ENCODE measurements around the gene CLGN.

The CLGN gene

DNA sequence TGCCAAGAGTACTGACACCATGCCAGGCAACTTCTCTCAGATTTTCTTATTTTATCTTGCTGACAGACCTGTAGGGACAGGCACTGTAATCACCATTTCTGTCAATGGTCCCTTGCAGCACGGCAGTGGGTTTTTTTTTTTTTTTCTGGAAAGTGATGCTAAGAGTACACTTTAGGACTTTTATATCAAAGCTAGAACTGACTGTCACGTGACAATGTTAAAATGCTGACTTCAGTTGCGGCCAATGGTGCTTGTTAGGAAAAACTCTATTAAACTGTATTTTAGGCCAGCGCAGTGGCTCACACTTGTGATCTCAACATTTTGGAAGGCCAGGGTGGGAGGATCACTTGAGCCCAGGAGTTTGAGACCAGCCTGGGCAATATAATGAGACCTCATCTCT lies 66.3 kb downstream of the CLGN start:
- Mint-ChIP-seq H3K27me3 (no peaks in the 10 kb centered on the region), H3K4me1 (no peaks in the 10 kb centered on the region), H3K4me3 (no peak overlapping the region), H3K27ac (no peak overlapping the region), H3K36me3 (ENCODE audit: low read depth) (no peaks in the 10 kb centered on the region), H3K9me3 (no peaks in the 10 kb centered on the region)
- ATAC-seq (no peak), DNase-seq (no peak)

- ATAC-seq (peak; percentile 88), DNase-seq (peak; percentile 83)
- no peaks in the 10 kb centered on the region for H3K9me3 Mint-ChIP-seq
- no peak overlapping the region for H3K4me3 Mint-ChIP-seq
- H3K36me3 Mint-ChIP-seq (ENCODE audit: low read depth) = no peaks in the 10 kb centered on the region
- no peak overlapping the region for H3K27ac Mint-ChIP-seq
- H3K4me1 Mint-ChIP-seq = no peaks in the 10 kb centered on the region
- no peaks in the 10 kb centered on the region for H3K27me3 Mint-ChIP-seq
Observed at GRCh38 chr4:140359562-140360427, 67.7 kb downstream of the CLGN start.

- H3K27me3 Mint-ChIP-seq = no peaks in the 10 kb centered on the region
- ATAC-seq (no peak), DNase-seq (no peak)
- no peaks in the 10 kb centered on the region for H3K9me3 Mint-ChIP-seq
- H3K4me1 Mint-ChIP-seq = peaks cover 11% of the 10 kb centered on the region
- no peak overlapping the region for H3K4me3 Mint-ChIP-seq
- no peak overlapping the region for H3K27ac Mint-ChIP-seq
- no peaks in the 10 kb centered on the region for H3K36me3 Mint-ChIP-seq (ENCODE audit: low read depth)
Observed at GRCh38 chr4:140358281-140358680, 69.2 kb downstream of the CLGN start.

GRCh38 chr4:140357868-140358267 lies 69.6 kb downstream of the CLGN start:
- H3K27me3 Mint-ChIP-seq = no peaks in the 10 kb centered on the region
- H3K4me3 Mint-ChIP-seq = no peak overlapping the region
- no peaks in the 10 kb centered on the region for H3K36me3 Mint-ChIP-seq (ENCODE audit: low read depth)
- no peak for ATAC-seq
- no peaks in the 10 kb centered on the region for H3K9me3 Mint-ChIP-seq
- DNase-seq = no peak
- H3K27ac Mint-ChIP-seq = no peak overlapping the region
- H3K4me1 Mint-ChIP-seq = peaks cover 11% of the 10 kb centered on the region

DNA sequence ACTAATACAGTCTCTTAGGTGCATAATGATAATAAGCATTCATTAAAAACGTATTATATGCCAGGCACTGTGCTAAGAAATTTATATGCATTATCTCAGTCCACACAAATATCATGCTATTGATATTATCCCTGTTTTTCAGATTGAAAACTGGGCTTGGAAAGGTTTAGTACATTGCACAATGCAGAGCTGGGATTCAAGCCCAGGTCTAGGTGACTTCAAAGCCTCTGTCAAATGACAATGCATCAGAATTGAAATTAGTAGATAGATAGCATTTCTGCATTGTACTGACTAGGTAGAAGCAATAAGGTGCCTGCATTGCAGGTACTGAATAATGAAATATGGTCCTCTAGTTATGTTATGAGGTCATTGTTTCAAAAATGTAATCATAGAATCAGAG lies 72.2 kb downstream of the CLGN start:
- no peaks in the 10 kb centered on the region for H3K9me3 Mint-ChIP-seq
- peaks cover 11% of the 10 kb centered on the region for H3K4me1 Mint-ChIP-seq
- H3K27ac Mint-ChIP-seq = no peak overlapping the region
- H3K4me3 Mint-ChIP-seq = no peak overlapping the region
- H3K36me3 Mint-ChIP-seq (ENCODE audit: low read depth) = no peaks in the 10 kb centered on the region
- ATAC-seq = no peak
- no peaks in the 10 kb centered on the region for H3K27me3 Mint-ChIP-seq
- DNase-seq = no peak

DNA sequence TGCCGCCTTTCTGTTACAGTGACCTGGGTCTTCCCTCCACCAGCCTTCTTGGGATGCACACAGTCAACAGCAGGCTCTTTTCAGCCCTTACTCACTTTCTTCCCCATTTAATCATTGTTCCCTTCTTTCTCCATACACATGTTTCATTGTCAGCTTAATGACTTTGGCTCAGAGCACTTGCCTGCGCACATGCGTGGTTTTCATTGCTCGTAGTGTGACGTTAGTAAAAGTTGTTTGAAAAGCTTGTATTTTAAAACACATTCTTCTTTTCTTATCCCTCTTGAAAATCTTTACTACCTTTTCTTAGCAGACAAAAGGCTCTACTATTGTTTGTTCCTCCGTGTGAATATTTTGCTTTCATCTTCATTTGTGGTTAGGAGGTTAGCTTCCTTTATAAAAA lies 73.7 kb downstream of the CLGN start:
- H3K27me3 Mint-ChIP-seq = no peaks in the 10 kb centered on the region
- DNase-seq (no peak), ATAC-seq (no peak)
- H3K4me3 Mint-ChIP-seq = no peak overlapping the region
- no peaks in the 10 kb centered on the region for H3K36me3 Mint-ChIP-seq (ENCODE audit: low read depth)
- no peaks in the 10 kb centered on the region for H3K9me3 Mint-ChIP-seq
- no peak overlapping the region for H3K27ac Mint-ChIP-seq
- H3K4me1 Mint-ChIP-seq = peaks cover 11% of the 10 kb centered on the region

- no peak for ATAC-seq
- H3K9me3 Mint-ChIP-seq = no peaks in the 10 kb centered on the region
- H3K4me1 Mint-ChIP-seq = peaks cover 11% of the 10 kb centered on the region
- no peak for DNase-seq
- no peak overlapping the region for H3K27ac Mint-ChIP-seq
- H3K27me3 Mint-ChIP-seq = no peaks in the 10 kb centered on the region
- no peaks in the 10 kb centered on the region for H3K36me3 Mint-ChIP-seq (ENCODE audit: low read depth)
- no peak overlapping the region for H3K4me3 Mint-ChIP-seq
Observed at GRCh38 chr4:140351093-140352075, 76.1 kb downstream of the CLGN start.

- Mint-ChIP-seq H3K27ac (no peak overlapping the region), H3K4me3 (no peak overlapping the region)
Observed at GRCh38 chr4:140349816-140350215, 77.6 kb downstream of the CLGN start.

GRCh38 chr4:140346136-140346535 lies 81.3 kb downstream of the CLGN start:
- Mint-ChIP-seq H3K4me1 (peaks cover 2% of the 10 kb centered on the region), H3K27ac (no peak overlapping the region), H3K4me3 (no peak overlapping the region), H3K36me3 (ENCODE audit: low read depth) (no peaks in the 10 kb centered on the region), H3K27me3 (peaks cover 13% of the 10 kb centered on the region), H3K9me3 (no peaks in the 10 kb centered on the region)
- no peak for DNase-seq
- no peak for ATAC-seq

More at GRCh38 chr4:140349816-140350215, 77.6 kb downstream of the CLGN start:
- Mint-ChIP-seq H3K36me3 (ENCODE audit: low read depth) (no peaks in the 10 kb centered on the region), H3K4me1 (peaks cover 11% of the 10 kb centered on the region), H3K27me3 (peaks cover 2% of the 10 kb centered on the region), H3K9me3 (no peaks in the 10 kb centered on the region)
- ATAC-seq (no peak), DNase-seq (no peak)

DNA sequence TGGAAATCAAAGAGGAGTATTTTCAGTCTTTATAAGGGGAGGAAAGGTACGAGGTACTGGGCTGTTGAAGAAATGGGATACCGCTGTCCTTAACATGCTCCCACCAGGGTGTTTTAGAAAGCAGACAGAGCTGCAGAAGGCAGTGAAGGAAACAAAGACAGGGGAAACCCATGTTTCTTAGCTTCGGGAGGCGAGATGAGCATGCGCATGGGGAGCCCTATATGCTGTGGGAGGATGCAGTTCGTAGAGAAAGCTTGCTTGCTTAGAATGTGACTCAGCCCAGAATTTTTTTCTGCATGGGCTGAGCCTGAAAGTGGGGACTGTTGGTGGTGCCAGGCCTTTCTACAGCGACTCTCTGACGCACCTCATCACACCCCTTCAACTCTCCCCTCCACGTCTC lies 82.8 kb downstream of the CLGN start:
- ATAC-seq = no peak
- peaks cover 2% of the 10 kb centered on the region for H3K4me1 Mint-ChIP-seq
- no peaks in the 10 kb centered on the region for H3K36me3 Mint-ChIP-seq (ENCODE audit: low read depth)

DNA sequence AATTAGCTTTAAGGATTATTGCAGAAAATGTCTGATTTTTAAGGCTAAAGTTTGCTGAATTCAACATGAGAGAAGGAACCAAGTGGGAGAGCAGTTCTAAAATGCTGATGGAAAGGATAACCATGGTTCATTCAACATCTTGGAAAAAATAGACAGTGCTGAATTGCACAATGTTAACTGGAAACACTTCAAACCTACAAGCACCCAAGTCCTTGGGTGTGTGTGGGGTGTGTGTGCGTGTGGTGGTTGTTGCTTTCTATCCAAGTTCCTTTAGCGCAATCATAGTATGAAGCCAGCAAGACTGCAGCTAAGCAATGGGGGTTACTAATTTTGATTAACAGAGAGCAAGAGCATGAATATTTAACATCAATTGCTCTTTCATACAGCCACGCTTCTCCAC lies 83.3 kb downstream of the CLGN start:
- Mint-ChIP-seq H3K27ac (no peak overlapping the region), H3K9me3 (no peaks in the 10 kb centered on the region), H3K4me1 (peaks cover 2% of the 10 kb centered on the region), H3K36me3 (ENCODE audit: low read depth) (no peaks in the 10 kb centered on the region), H3K27me3 (peaks cover 14% of the 10 kb centered on the region), H3K4me3 (no peak overlapping the region)
- ATAC-seq (no peak), DNase-seq (no peak)

More for the DNA sequence above, 82.8 kb downstream of the CLGN start:
- no peak overlapping the region for H3K4me3 Mint-ChIP-seq
- no peak overlapping the region for H3K27ac Mint-ChIP-seq
- peaks cover 14% of the 10 kb centered on the region for H3K27me3 Mint-ChIP-seq
- DNase-seq = no peak
- H3K9me3 Mint-ChIP-seq = no peaks in the 10 kb centered on the region

- Mint-ChIP-seq H3K27me3 (peaks cover 15% of the 10 kb centered on the region), H3K9me3 (no peaks in the 10 kb centered on the region), H3K27ac (no peak overlapping the region), H3K36me3 (ENCODE audit: low read depth) (no peaks in the 10 kb centered on the region), H3K4me3 (no peak overlapping the region), H3K4me1 (peaks cover 2% of the 10 kb centered on the region)
- DNase-seq (no peak), ATAC-seq (no peak)
Observed at GRCh38 chr4:140343303-140343702, 84.1 kb downstream of the CLGN start.

DNA sequence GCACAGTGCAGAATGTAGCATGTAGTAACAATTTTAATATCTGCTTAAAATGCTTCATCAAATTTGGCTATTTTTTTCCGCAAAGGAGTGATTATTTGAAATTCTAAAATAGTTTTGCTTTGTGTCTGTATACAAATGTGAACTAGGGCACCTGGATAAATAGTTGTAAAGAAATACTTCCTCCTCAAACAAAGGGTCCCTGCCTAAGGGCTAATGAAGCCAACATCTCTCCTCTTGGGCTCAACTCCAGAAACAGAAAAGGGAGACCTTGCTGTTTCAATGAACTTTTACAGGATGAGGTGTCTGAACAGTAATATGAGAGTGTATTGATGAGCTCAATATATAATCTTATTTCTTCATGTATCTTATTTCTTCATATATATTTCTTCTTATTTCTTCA lies 84.8 kb downstream of the CLGN start:
- Mint-ChIP-seq H3K4me1 (peaks cover 2% of the 10 kb centered on the region), H3K4me3 (no peak overlapping the region), H3K27me3 (peaks cover 16% of the 10 kb centered on the region), H3K27ac (no peak overlapping the region), H3K9me3 (no peaks in the 10 kb centered on the region), H3K36me3 (ENCODE audit: low read depth) (no peaks in the 10 kb centered on the region)
- no peak for DNase-seq
- no peak for ATAC-seq
